ENCODE results near the gene NAPSA.
A peak's percentile ranks its signal among the peaks of the same experiment; 100 is the strongest.
"Not testable (repeated sequence)": the region's sequence is repeated elsewhere in the genome, so short reads cannot be mapped to it uniquely, and the experiment has no call there.

The NAPSA gene

GRCh38 chr19:50329926-50330294 lies 35.5 kb downstream of the NAPSA start:
- not testable (repeated sequence) for DNase-seq

GRCh38 chr19:50329146-50329925 lies 36.1 kb downstream of the NAPSA start, which contains the start of gene KCNC3:
Gene KCNC3 (minus strand): TSS chr19:50329377. CDS start chr19:50329082, 295 bp downstream.
- DNase-seq, result peak; percentile 100

DNA sequence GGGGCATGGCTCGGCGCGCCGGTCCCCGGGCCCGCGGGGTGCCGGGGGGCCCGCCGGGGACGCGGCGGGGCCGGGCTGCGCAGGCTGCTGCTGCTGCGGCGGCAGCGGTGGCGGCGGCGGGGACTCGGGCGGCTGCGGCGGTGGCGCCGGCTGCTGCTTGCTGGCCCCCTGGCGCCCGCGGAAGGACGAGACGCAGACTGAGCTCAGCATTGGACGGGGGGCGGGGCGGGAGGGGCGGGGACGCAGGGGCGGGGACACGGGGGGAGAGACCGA lies 36.6 kb downstream of the NAPSA start:
- DNase-seq, result no peak

GRCh38 chr19:50328224-50328872 lies 37.1 kb downstream of the NAPSA start:
- peak; percentile 29 for DNase-seq

DNA sequence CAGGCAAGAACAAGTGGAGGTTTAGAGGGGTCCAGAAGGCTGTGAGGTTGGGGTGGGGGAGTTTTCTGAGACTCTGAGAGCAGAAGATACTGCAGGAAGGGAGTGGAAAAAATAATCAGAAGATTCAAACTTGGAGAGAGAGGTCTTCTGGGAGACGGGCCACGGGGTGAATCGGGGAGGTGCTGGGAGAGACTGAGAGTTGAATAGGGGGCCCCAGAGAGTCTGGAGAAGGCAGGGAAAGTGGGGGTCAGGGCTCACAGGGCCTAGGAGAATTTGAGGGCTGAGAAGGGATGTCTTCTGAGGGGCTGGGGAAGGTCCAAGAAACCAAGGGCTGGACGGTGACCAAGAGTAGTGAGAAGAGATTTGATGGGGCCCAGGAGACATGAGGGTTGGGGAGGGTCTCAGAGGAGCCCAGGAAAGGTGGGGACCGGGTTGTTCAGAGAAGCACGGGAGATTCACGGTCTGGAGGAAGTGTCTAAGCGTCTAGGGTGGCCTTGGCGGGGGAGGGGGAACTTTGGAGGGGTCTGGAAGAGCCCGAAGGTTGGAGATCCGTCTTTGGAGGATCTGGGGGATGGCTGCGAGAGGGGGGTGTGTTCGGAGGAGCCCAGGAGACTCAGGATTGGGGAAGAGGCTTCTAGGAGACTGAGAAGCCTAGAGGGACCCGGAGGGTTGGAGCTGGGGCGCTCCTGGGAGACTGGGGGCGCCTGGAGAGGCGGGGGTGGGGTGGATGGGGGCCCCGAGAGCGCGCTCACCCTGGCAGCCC lies 37.8 kb downstream of the NAPSA start:
- DNase-seq, result no peak

GRCh38 chr19:50327013-50327412 lies 38.4 kb downstream of the NAPSA start:
- no peak for DNase-seq

DNA sequence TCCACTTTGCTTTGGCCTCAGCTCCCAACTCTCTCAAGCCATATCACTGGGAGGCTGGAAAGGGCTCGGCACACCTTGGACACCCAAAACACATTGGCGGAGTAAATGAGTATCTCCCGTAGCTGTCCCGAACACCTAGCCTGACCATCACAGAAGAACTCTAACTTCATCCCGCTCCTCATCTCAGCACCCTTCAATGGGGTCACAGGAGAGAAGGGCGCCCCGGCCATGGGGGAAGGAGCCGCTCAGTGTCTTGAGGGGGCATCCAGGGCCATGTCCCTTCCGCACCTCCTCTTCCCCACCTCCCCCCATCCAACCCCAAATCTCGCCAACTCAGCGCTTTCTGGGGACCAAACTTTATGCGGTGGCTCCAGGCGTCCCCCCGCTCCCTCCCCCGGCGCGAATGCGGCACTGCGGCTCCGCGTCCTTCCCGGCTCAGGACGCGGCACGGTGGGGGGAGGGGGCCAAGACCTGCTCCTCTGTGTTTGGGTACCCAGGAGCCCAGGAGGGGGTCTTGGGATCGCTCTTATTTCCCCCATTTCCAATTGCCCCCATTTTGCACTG lies 39.3 kb downstream of the NAPSA start:
- no peak for DNase-seq

DNA sequence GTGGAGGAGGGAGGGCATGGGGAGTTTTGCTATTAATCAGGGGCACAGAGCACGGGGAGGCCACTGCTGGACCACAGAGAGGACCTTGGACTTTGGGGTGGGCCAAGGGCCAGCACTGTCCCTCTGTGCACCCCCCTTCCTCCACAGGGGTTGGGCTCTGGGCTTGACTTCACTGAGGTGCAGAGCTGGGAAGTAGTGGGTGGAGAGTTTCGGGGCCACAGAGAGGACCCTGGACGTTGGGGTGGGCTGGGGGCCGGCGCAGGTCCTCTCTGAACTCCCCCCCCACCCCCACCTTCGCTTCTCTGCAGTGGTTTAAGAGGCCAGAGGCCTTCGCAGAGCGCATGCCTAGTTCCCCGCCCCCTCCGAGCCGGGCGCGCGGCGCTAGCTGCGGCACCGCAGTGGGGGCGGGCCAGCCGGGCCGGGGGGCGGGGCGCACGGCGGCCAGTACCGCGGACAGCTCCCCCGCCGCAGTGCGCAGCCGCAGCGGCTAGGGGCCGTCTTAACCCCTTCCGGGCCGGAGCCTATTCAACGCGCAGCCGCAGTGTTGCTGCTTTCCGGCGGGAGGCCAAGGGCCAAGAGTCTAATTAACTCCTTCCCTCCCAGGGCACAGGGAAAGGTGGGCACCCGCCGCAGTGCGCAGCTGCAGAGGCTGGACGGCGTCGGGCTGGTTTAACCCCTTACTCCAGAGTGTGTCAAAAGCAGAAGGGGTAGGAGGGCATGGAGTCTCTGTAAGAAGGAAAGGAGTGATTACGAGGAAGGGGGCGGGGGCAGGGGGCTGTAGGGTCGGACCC lies 39.9 kb downstream of the NAPSA start:
- peak; percentile 91 for DNase-seq

DNA sequence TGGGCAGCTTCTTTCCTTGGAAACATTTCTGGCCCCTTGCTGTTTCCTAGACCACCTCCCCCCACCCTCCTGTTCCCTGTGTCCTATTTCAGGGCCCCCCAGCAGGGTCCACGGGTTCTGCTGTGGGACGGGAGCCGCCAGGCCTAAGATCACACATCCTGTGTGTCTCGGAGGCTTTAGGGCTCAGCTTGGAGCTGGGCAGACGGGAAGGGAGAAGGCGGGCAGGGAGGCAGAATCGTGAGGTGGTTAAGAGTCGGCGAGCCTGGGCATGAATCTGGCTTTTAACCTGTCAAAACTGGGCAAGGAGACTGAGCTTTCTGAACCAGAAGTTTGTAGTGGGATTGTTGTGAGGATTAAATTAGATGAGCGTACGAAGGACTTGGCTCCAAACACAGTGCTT lies 41.1 kb downstream of the NAPSA start:
- peak; percentile 58 for DNase-seq

- DNase-seq, result no peak
Observed at GRCh38 chr19:50323782-50324133, 41.7 kb downstream of the NAPSA start.

DNA sequence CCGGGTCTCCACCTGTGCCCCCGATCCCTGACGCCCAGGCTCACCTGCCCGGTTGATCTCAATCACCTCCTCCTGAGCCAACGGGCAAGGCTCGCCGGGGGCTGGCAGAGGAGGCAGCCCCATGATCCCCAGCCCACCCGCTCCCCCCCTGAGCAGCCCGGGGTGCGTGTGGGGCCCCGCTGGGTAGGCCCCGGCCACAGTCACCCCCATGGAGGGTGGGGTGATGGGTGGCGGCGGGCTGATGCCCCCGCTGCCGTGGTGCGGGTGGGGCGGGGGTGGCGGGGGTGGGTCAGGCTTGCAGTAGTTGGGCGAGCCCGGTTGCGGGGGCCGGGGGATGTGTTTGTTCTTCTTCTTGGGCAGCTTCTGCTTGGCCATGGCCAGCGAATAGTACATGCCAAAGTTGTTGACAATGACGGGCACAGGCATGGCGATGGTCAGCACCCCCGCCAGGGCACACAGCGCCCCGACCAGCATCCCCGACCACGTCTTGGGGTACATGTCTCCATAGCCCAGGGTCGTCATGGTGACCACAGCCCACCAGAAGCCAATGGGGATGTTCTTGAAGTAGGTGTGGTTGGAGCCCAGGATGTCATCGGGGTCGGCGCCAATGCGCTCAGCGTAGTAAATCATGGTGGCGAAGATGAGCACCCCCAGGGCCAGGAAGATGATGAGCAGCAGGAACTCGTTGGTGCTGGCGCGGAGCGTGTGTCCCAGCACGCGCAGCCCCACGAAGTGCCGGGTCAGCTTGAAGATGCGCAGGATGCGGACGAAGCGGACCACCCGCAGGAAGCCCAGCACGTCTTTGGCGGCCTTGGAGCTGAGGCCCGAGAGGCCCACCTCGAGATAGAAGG lies 42.3 kb downstream of the NAPSA start:
- DNase-seq, result no peak

GRCh38 chr19:50322234-50322633 lies 43.2 kb downstream of the NAPSA start:
- no peak for DNase-seq

DNA sequence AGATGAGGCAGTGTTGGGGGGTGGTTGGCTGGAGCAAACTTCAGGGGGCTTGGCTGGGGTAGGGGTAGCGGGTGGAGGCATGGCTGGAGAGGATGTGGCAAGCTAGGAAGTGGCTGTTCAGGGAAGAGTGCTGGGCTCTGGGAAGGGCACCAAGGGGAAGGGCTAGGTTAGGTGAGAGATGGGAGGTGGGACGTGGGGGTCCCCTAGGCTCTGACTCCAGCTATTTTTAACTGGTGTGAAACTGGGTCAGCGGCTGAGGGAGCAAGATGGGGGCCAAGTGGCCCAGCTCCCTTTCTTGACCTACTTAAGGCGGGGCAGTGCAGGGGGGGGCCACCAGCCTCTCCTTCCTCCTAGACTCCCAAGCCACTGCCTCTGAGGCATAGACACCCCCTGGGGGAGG lies 43.6 kb downstream of the NAPSA start:
- no peak for DNase-seq

GRCh38 chr19:50320596-50320995 lies 44.8 kb downstream of the NAPSA start:
- no peak for DNase-seq

DNA sequence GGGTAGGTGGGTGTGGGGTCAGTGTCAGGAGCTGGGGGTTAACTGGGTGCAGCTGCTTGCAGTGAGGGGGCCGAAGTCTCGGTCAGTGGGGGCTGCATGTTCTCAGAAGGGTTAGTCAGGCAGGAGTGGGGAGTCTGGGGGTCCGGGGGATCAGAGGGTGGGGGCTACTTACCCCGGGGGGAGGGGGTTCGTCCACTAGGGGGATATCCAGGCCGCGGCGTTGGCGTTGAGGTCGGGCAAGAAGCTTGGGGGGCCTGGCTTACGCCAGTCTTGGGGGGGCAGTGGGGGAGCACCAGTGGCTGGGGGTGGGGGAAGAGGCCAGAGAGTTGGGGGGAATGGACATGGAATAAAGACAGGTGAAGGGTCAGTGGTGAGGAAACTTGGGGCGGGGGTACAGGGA lies 45.4 kb downstream of the NAPSA start:
- DNase-seq, result no peak

DNA sequence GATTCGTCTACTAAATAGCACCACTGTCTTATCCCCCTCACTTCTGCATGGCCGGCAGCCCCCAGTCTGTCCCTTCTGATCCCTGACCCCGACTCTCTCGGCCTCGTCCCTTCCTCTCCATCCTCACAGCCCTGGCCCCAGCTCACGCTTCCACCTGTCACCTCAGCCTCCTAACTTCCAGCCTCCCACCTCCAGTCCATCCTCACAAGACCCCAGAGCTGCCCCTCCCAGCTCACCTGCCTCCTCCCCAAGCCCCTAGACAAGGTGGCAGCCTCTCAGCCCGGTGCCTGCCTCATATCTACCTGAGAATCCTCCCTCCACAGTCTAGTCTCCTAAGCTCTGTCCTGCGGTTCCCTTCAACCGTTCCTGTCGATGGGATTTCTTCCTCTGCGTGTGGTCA lies 46.3 kb downstream of the NAPSA start:
- DNase-seq, result no peak

- DNase-seq, result no peak
Observed at GRCh38 chr19:50318438-50318837, 47.0 kb downstream of the NAPSA start.

- no peak for DNase-seq
Observed at GRCh38 chr19:50317115-50317514, 48.3 kb downstream of the NAPSA start.

DNA sequence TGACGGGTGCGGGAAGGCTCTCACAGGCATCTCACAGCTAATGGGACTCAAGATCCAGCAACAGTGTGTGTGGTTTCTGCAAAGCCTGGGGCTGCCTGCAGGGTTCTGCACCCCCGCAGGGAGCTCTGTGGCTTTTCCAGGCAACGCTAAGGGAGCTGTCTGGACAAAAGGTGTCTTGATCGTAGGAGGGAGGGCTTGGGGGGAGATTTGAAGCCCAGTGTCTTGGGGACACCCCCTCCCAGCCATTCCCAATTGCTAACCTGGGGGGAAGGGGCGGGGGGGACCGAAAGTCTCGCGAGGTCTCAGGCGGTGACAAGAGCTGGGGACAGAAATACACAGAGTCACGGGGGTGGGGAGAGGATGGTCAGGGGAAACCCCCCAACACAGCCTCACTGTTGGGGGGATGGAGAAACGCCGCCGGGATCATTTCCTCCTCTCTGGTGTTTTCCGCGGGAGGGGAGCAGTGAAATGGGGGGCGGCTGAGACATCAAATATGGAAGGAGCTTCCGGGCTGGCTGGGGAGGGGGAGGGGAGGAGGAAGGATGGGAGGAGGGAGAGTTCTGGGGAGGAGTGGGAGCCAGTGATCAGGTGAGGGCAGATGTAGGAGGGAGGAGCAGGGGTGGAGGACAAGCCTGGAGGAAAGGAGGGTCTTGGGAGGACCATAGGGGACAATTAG lies 49.5 kb downstream of the NAPSA start:
- DNase-seq, result peak; percentile 75

DNA sequence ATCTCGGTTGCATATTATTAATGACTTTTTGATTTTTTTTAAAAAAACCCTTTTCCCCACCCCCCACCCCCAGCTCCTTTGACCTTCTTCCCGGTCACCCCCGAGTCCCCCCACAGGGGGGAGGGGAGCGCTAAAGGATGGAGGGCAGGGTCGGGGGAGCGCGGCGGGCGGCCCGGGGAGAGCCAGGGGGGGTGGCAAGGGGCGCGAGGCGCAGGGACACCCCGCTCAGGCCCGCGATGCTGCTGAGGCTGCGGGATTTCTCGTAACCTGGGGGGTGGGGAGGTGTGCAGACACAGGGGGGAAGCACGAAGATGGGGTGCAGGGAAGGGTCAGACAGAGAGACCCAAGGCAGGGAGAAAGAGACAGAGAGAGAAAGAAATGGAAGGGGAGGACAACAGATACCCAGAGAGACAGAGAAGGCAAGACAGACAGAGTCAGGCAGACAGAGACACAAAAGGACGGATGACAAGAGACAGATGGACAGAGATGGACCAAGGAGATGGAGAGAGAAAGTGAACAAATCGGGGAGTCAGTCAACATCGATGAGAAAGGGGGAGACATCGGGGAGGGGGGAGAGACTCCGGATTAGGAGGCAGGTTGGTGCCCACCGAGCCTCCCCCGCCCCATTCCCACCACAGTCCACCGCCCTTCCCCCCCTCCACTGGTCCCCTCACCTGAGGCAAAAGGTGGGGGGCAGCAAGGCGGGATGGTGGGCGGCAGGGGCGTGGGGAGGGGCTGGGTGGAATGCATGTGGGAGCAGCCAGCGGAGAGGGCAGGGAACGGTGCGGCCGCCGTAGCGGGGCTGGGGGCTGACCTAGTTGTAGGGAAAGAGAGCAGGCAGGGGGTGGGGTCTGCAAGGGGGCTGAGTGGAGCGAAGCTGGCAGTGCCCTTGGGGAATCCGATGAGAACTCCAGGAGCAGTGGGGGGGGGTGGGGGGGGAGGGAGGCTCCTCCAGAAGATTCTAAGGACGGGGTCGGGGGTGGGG lies 50.4 kb downstream of the NAPSA start:
- DNase-seq, result no peak

Measured in NCI-H2171 treated with DMSO at 0.1 percent for 48 hours (cell line).